Activated gamma-delta T cell treated with Interleukin-2 at 50 U/mL for 16 hours (primary cell): ENCODE measurements around the gene KIR3DL3.
"Not testable (repeated sequence)": the region's sequence is repeated elsewhere in the genome, so short reads cannot be mapped to it uniquely, and the experiment has no call there.

Source experiments
- DNase-seq: peaks from one replicate; pipeline ENCODE4 v3.0.0-alpha.2; 2020

KIR3DL3 gene

DNA sequence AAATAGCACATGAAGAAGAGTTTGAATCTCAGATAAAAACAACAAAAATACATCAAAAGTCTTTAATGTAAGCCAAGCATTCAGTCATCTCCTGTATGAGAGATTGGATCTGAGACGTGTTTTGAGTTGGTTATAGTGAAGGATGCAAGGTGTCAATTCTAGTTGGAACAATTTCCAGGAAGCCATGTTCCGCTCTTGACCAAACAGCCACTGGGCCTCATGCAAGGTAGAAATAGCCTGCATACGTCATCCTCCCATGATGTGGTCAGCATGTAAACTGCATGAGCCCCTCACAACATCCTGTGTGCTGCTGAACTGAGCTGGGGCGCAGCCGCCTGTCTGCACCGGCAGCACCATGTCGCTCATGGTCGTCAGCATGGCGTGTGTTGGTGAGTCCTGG lies at the start of gene KIR3DL3:
Gene KIR3DL3, plus strand, starts transcription at position 301 of the 400 bp plus-strand sequence. Its CDS starts 55 bp downstream, at position 356.
- no peak for DNase-seq

DNA sequence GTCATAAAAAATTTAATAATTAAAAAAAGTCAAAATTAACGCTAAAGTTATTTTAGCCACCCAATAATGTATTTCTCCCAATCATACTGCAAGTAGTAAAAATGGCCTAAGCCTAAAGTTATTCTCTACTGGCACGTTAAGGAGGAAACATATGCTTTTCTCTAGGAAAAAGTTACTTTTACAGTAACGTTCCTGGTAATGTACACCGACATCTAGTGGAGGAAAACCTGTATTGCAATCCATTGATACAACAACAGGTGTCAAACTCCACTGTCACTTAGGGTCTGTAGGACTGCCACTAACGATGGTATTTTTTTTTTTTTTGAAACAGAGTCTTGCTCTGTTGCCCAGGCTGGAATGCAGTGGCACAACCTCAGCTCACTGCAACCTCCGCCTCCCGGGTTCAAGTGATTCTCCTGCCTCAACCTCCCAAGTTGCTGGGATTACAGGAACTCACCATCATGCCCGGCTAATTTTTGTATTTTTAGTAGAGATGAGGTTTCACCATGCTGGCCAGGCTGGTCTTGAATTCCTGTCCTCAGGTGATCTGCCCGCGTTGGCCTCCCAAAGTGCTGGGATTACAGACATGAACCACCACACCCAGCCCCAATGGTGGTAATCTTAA lies 47.9 kb upstream of the KIR3DL3 start:
- not testable (repeated sequence) for DNase-seq

DNA sequence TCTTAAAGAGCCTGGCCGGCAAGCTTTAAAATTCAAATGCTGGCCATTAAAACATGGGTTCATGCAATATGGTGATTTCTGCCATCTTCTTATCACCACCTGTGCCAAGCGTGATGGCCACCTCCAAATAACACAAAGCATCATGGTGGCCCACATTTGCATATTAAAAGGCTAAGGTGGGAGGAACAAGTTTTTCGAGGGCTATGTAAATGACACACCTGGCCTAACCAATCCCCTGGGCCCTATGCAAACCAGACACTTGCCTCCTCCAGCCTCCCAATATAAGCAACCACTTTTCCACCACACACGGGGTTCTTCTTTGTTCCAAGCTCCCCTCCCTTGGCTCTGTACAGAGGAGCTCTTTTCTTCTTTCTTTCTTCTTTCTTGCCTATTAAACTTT lies 47.0 kb upstream of the KIR3DL3 start:
- DNase-seq: no peak

DNA sequence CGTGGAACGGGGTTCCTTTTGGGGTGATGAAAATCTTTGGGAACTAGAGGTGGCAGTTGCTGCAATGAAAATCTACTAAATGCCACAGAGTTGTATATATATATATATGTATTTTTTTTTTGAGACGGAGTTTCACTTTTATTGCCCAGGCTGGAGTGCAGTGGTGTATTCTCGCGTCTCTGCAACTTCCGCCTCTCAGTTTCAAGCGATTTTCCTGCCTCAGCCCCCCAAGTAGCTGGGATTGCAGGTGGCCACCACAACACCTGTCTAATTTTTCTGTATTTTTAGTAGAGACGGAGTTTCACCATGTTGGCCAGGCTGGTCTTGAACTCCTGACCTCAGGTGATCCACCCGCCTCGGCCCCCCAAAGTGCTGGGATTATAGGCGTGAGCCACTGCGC lies 42.6 kb upstream of the KIR3DL3 start:
- not testable (repeated sequence) for DNase-seq

DNA sequence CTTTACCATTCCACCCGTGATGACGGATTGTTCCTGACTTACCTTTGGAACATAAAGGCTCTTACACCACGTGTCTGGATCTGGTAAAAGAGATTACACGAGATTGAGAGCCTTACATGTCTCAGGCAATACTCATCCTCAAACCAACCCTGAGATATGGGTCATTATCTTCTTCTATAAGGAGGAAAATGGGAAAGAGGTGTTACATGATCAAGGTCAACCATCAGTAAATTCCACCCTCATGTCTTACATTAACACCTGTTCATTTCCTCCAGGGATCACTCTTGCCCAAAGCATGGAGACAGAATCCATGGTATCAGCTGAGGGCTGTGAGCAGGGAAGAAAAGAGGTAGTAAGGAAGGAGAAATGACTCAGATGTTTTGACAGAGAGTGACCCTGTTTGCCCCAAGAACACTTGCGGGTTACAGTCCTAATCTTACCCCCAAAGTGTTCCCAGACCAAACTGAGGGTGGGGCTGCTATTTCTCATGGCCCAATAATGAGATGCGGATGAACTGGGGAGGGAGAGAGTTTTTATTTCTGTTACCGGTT lies 41.9 kb upstream of the KIR3DL3 start:
- no peak for DNase-seq

DNA sequence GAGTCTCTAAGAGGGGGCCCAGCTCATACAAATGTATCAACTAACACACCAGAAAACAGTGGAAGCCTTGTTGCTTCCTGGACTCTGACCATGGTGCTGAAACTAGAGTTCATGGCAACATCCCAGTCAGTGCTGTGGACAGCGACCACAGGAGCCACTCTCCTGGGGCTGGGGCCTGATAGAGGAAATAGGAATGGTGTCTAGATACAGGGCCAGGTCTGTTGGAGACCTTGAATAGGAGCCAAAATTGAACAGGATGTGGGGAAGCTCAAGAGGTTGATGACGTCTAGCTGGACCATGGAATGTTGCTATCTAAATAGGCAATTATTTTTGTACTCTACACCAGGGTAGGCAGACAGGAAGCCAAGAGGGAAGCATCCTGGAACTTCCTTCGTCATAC lies 39.7 kb upstream of the KIR3DL3 start:
- no peak for DNase-seq

DNA sequence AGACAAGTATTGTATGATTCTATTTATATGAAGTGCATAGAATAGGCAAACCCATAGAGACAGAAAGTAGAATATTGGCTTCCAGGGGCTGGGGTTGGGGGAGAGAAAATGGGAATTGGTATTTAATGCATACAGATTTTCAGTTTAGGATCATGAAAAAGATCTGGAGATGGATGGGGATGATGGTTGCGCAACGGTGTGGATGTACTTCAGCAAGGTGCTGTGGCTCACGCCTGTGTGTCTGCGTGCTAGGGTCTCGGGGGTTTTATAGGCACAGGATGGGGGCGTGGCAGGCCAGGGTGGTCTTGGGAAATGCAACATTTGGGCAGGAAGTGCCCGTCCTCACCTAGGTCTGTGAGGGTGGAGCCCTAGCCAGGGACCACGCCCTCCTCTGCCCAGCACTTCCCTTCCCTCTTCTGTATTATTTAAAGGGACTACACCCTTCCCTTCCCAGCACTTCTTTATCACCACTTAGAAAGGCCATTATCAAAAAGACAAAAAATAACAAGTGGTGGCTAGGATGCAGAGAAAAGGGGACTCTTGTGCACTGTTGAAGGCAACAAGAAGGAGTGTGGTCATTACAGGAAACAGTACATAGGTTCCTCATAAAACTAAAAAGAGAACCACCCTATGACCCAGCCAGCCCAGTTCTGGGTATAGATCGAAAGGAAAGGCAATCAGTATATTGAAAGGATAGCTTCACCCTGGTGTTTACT lies 32.5 kb upstream of the KIR3DL3 start:
- DNase-seq: no peak

DNA sequence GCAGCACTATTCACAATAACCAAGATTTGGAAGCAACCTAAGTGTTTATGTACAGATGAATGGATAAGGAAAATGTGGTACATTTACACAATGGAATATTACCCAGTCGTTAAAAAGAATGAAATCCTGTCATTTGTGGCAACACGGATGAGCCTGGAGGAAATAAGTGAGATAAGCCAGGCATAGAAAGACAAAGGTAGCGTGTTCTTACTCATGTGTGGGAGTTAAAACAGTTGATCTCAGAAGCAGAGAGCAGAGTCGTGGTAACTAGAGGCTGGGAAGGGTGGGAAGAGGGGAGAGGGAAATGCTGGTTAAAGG lies 32.0 kb upstream of the KIR3DL3 start:
- no peak for DNase-seq

DNA sequence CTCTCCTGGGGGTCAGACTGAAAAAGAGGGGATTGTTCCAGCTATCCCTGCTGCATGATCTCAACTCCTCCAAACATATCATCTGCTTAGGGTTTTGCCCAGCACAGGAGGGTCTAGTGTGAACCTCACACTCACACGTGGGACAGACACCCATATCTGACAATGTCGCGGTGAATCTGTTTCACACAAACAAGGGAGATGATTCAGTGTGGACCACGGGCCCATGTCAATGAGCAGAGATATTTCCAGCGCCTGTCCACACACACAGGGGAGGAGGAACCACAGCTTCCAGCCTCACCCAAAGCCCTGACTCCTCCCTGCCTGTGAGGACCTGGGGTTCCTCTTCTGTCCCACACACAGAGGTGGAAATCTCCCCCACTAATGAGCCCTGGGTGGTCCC lies 29.6 kb upstream of the KIR3DL3 start:
- DNase-seq: no peak

DNA sequence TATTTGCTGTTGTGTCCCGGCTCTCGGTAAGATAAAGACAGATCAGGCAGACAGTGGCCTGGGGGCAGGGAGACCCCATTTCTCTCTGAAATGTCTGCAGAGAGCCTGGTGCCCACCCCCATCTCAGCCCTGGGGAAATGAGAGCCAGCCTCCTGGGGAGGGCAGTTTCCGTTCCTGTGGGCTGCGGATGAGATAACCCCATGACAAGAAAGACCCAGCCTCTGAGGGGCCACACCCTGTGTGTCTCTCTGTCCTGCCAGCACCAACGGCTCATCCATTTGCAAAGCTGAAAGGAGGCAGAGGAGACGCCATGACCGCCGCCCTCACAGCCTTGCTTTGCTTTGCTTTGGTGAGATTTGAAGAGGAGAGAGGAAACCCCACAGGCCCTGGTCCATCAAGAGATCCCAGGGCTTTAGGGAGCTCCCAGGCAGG lies 28.1 kb upstream of the KIR3DL3 start:
- DNase-seq: no peak

DNA sequence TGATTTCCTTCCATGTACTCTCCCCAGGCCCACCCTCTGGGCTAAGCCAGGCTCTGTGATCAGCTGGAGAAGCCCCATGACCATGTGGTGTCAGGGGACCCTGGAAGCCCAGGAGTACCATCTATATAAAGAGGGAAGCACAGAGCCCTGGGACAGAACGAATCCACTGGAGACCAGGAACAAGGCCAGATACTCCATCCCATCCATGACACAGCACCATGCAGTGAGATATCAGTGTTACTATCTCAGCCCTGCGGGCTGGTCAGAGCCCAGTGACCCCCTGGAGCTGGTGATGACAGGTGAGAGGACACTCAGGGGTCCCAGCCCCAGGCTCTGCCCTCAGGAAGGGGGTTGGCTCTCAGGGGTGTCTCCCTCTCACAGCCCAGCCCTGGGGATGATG lies 27.5 kb upstream of the KIR3DL3 start:
- no peak for DNase-seq

DNA sequence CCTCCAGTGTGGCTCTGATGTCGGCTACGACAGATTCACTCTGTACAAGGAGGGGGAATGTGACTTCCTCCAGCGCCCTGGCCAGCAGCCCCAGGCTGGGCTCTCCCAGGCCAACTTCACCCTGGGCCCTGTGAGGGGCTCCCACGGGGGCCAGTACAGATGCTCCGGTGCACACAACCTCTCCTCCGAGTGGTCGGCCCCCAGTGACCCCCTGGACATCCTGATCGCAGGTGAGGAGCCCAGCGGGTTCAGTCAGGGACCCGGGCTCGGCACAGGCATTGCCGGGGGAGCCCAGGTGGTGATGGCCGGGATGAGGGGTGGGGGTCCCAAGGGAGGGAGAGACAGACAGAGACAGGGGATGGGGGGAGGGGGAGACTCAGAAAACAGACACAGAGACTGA lies 26.5 kb upstream of the KIR3DL3 start:
- not testable (repeated sequence) for DNase-seq

DNA sequence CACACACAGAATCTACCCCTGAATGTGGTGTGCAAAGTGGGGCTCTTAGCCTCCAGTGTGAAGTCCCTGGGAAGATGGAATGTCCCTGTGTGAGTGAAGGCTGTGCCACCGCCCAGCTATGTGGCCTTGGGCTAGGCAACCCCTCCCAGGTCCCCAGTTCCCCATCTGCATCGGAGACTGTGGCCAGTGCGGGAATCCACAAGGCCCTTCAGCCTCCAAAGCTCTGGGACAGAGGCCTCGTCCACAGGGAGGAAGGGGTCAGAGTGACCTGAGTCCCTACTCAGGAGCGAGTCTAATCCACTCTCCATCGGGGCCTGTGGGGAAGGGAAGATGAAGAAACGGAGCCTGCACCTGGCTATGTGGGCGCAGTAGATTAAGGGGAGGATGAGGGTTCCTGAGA lies 19.3 kb upstream of the KIR3DL3 start:
- no peak for DNase-seq

DNA sequence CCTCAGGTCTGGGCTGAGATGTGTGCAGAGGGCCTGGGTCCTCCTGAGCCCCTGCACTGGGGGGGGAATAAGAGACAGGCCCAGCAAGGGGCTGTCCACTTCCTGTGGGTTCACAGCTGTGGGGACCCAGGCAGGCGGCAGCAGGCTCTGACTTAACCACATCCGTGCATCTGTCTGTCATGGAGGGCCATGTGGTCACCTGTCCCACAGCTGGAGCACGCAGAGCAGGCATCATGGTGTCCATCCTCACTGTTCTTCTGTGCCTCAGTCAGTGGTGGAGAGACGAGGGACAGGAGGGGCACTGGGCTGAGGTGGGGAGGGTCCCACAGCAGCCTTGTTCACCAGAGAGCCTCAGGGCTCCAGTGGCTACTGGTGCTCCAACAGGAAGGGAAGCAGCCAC lies 16.3 kb upstream of the KIR3DL3 start:
- peak; percentile 19 for DNase-seq

DNA sequence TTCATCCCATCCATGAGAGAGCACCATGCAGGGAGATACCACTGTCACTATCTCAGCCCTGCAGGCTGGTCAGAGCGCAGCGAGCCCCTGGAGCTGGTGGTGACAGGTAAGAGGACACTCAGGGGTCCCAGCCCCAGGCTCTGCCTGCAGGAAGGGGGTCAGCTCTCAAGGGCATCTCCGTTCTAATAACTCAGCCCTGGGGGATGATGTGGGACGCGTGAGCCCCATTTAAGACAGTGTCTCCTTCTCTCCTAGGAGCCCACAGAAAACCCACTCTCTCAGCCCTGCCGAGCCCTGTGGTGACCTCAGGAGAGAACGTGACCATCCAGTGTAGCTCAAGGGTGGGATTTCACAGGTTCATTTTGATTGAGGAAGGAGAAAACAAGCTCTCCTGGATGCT lies 15.5 kb upstream of the KIR3DL3 start:
- no peak for DNase-seq

DNA sequence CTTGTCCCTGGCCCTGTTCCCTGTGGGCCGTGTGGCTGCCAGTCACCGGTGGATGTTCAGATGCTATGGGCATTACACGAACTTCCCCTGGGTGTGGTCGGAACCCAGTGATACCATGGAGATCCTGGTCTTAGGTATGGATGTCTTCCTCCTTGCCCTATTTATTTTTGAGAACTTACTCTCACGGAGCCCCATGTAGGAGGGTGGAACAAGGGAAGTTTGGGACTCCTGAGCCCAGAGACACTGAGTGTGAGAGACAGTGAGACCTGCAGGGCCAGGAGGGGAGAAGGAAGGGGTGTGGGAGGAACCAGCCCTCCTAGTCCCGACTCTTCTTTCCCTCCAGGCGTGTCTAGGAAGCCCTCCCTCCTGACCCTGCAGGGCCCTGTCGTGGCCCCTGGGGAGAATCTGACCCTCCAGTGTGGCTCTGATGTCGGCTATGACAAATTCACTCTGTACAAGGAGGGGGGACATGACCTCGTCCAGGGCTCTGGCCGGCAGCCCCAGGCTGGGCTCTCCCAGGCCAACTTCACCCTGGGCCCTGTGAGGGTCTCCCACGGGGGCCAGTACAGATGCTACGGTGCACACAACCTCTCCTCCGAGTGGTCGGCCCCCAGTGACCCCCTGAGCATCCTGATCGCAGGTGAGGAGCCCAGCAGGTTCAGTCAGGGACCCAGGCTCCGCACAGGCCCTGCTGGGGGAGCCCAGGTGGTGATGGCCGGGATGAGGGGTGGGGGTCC lies 14.9 kb upstream of the KIR3DL3 start:
- DNase-seq: no peak

DNA sequence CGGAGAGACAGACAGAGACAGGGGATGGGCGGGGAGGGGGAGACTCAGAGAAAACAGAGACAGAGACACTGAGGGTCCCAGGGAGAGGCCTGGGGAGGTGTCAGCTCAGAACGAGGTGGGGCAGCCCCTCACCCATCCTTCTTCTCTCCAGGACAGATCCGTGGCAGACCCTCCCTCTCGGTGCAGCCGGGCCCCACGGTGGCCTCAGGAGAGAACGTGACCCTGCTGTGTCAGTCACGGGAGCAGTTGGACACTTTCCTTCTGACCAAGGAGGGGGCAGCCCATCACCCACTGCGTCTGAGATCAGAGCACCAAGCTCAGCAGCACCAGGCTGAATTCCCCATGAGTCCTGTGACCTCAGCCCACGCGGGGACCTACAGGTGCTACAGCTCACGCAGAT lies 14.3 kb upstream of the KIR3DL3 start:
- not testable (repeated sequence) for DNase-seq

DNA sequence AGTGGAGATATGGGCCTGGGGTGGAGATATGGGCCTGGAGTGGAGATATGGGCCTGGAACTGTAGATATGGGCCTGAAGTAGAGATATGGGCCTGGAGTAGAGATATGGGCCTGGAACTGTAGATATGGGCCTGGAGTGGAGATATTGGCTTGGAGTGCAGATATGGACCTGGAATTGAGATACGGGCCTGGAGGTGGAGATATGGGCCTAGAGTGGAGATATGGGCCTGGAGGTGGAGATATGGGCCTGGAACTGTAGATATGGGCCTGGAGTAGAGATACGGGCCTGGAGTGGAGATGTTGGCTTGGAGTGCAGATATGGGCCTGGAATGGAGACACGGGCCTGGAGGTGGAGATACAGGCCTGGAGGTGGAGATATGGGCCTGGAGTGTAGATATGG lies 402 bp downstream of the KIR3DL3 start:
- no peak for DNase-seq

DNA sequence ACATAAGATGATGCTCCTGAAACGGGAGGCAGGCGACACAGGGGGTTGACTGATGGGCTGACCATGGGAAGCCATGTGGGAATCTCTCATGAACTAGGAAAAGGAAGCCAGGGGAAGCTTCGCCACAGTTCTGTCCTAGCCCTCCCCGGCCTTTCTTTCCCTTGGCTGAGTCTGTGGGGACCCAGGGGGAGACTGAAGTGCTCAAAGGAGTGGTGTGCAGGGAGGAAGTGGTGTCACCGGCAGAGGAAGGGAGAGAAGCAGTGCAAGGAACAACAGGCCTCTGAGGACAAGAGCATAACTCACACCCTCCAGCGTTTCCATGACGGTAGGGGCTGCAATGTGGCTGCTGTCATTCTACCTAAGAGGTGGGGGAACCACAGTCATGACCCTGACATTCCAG lies 1.1 kb downstream of the KIR3DL3 start:
- DNase-seq: no peak

DNA sequence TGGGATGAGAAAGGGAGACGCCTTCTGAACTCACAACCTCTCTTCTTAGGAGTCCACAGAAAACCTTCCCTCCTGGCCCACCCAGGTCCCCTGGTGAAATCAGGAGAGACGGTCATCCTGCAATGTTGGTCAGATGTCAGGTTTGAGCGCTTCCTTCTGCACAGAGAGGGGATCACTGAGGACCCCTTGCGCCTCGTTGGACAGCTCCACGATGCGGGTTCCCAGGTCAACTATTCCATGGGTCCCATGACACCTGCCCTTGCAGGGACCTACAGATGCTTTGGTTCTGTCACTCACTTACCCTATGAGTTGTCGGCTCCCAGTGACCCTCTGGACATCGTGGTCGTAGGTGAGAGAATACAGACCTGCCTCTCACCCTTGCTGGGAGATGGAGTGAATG lies 3.3 kb downstream of the KIR3DL3 start:
- no peak for DNase-seq

DNA sequence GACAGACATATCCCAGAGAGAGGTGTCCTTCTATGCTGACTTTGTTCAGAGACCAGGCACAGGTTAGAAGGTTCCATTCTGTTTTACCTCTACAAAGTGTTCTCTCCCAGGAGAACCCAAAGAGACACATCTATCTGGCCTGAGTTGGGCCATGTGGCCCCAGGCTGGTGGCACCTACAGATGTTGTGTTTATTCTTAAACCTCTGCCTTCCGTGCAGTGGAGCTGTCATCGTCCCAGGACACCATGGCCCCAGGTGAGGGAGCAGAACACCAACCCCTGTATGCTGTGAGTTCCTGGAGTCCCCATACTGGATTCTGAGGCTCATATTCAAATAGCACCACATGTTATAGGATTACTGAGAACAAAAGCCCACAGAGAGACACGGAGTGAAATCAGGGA lies 3.9 kb downstream of the KIR3DL3 start:
- DNase-seq: no peak

DNA sequence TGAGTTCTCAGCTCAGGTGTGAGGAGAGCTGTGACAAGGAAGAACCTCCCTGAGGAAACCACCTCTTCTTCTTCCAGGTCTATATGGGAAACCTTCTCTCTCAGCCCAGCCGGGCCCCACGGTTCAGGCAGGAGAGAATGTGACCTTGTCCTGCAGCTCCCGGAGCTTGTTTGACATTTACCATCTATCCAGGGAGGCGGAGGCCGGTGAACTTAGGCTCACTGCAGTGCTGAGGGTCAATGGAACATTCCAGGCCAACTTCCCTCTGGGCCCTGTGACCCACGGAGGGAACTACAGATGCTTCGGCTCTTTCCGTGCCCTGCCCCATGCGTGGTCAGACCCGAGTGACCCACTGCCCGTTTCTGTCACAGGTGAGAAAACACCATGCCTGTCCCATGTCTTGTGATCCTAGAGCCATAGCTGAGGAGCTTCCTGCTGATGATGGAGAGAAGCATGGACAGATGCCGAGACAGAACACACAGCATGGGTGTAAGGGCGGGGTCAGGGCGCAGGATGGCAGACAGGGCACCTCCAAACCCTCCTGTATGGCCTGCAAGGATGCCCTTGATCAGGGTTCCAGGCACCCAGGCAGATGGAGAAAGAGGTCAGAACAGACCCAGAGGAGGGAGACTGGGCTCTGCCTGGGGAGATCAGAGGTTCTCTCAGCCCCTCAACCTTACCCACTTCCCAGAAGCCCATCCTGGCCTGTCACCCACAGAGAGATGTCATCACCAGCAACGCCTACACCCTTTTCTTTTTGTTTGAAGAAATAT lies 5.4 kb downstream of the KIR3DL3 start:
- no peak for DNase-seq

DNA sequence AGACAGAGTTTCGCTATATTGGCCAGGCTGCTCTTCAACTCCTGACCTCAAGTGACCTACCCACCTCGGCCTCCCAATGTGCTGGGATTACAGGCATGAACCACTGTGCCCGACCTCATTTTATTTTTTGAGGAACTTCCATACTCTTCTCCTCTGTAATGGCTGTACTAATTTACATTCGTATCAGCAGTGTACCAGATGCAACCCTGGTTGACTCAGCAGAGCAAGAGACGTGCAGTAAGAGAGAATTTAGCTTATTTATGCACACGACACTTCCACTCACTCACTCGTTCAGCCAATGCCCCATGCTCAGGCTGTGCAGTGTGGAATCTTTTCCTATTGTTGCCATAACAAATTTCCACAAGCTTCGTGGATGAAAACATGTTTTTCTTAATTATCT lies 6.9 kb downstream of the KIR3DL3 start:
- no peak for DNase-seq
